Body of pancreas (tissue), 4 donors: ENCODE data around the gene ACTA2.

Source experiments
- POLR2A ChIP-seq, 3 donors: fragments of 450-650 bp; IDR thresholded peaks; one replicate each; pipeline ENCODE4 v1.6.1; 2016; ENCODE audit warnings: antibody characterized with exemption in 3 of 3, mild to moderate bottlenecking in 2 of 3
- TF ChIP-seq, protein P1 (sequence below), 7 experiments: fragments of 450-650 bp in 4 of 7; fragments of 200-600 bp in 3 of 7; sonication (generic) in 3 of 7; IDR thresholded peaks; one replicate each; pipeline ENCODE4 v1.5.1; 2016 to 2019; ENCODE audit warnings: antibody characterized with exemption in 7 of 7

GRCh38 chr10:88990384-88991160 is 38.0 kb upstream of the ACTA2 start, which contains the start of gene FAS:
- TF ChIP-seq, protein P1, sequence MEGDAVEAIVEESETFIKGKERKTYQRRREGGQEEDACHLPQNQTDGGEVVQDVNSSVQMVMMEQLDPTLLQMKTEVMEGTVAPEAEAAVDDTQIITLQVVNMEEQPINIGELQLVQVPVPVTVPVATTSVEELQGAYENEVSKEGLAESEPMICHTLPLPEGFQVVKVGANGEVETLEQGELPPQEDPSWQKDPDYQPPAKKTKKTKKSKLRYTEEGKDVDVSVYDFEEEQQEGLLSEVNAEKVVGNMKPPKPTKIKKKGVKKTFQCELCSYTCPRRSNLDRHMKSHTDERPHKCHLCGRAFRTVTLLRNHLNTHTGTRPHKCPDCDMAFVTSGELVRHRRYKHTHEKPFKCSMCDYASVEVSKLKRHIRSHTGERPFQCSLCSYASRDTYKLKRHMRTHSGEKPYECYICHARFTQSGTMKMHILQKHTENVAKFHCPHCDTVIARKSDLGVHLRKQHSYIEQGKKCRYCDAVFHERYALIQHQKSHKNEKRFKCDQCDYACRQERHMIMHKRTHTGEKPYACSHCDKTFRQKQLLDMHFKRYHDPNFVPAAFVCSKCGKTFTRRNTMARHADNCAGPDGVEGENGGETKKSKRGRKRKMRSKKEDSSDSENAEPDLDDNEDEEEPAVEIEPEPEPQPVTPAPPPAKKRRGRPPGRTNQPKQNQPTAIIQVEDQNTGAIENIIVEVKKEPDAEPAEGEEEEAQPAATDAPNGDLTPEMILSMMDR (IDR thresholded peaks at IDR 0.05) = no peak
- peak; percentile 51 to 55 (median 54) for TF ChIP-seq POLR2A (IDR thresholded peaks at IDR 0.05)
